WTC11 (cell line): Measurements from ENCODE around the gene MAPK7.

Experiments used
- NR1H2 ChIP-seq: sonication (generic); formaldehyde crosslinking; IDR thresholded peaks from 2 replicates; pipeline ENCODE4 v1.9.0; 2021; ENCODE audit warnings: mild to moderate bottlenecking, moderate library complexity, missing genetic modification reagents
- TF ChIP-seq, protein P1 (sequence below): fragments of 200-600 bp; IDR thresholded peaks from 2 replicates; pipeline ENCODE4 v1.8.0; 2022; ENCODE audit warnings: antibody characterized with exemption
- TF ChIP-seq, protein P2 (sequence below): sonication (generic); formaldehyde crosslinking; IDR thresholded peaks from 2 replicates; pipeline ENCODE4 v1.8.1; 2022; ENCODE audit warnings: low read depth, mild to moderate bottlenecking, moderate library complexity, missing genetic modification reagents, borderline replicate concordance
- TF ChIP-seq, protein P3 (sequence below): sonication (generic); formaldehyde crosslinking; IDR thresholded peaks from 2 replicates; pipeline ENCODE4 v1.8.0; 2022; ENCODE audit warnings: mild to moderate bottlenecking, missing genetic modification reagents

DNA sequence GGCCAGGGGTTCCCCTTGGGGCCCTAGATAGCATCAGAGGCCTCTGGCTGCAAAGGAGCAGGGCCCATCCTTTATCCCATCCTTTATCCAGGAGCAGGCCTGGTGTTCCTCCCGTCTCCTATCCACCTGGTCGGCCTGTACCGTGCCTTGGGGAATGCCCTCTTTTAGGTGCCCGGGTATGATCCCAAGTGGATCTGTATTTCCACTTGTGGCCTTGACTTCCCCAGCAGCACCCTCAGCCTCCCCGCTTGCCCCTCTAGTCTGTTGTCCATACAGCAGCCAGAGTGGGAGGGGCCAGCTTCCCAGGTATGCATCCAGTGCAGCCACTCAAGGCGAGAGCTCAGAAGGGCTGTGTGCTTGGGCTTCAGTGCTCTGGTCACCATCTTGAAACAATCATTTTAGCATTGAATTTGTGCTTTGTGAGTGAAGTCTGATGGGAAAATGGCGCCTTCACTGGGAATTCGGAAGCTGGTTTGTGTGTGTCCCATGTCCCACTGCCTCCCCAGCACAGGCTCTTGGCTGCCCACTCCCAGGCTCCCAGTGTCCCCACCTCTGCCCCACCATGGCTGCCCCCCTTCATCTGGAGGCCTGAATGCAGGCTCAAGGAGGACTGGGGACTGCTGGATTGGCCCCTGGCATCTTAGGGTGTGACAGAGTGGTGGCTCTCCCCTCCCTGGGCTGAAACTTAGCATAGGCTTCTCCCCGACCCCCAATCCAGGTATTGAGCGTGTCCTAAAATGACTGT is 29.5 kb downstream of the MAPK7 start:
- TF ChIP-seq, protein P1, sequence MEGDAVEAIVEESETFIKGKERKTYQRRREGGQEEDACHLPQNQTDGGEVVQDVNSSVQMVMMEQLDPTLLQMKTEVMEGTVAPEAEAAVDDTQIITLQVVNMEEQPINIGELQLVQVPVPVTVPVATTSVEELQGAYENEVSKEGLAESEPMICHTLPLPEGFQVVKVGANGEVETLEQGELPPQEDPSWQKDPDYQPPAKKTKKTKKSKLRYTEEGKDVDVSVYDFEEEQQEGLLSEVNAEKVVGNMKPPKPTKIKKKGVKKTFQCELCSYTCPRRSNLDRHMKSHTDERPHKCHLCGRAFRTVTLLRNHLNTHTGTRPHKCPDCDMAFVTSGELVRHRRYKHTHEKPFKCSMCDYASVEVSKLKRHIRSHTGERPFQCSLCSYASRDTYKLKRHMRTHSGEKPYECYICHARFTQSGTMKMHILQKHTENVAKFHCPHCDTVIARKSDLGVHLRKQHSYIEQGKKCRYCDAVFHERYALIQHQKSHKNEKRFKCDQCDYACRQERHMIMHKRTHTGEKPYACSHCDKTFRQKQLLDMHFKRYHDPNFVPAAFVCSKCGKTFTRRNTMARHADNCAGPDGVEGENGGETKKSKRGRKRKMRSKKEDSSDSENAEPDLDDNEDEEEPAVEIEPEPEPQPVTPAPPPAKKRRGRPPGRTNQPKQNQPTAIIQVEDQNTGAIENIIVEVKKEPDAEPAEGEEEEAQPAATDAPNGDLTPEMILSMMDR: no peak
- TF ChIP-seq NR1H2 (CRISPR knock-in tag): no peak
- TF ChIP-seq, protein P2, sequence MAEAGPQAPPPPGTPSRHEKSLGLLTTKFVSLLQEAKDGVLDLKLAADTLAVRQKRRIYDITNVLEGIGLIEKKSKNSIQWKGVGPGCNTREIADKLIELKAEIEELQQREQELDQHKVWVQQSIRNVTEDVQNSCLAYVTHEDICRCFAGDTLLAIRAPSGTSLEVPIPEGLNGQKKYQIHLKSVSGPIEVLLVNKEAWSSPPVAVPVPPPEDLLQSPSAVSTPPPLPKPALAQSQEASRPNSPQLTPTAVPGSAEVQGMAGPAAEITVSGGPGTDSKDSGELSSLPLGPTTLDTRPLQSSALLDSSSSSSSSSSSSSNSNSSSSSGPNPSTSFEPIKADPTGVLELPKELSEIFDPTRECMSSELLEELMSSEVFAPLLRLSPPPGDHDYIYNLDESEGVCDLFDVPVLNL (CRISPR knock-in tag): no peak
- TF ChIP-seq, protein P3, sequence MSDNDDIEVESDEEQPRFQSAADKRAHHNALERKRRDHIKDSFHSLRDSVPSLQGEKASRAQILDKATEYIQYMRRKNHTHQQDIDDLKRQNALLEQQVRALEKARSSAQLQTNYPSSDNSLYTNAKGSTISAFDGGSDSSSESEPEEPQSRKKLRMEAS (CRISPR knock-in tag): no peak
